Non-pigmented ciliary epithelial cell (primary cell): ENCODE results near the gene ZFAND2B.
"Not testable (repeated sequence)": the region's sequence is repeated elsewhere in the genome, so short reads cannot be mapped to it uniquely, and the experiment has no call there.

ENCODE experiments used
- DNase-seq: peaks from one replicate; pipeline ENCODE4 v3.0.0-alpha.2; 2010; ENCODE audit warnings: low read depth

The ZFAND2B gene

DNA sequence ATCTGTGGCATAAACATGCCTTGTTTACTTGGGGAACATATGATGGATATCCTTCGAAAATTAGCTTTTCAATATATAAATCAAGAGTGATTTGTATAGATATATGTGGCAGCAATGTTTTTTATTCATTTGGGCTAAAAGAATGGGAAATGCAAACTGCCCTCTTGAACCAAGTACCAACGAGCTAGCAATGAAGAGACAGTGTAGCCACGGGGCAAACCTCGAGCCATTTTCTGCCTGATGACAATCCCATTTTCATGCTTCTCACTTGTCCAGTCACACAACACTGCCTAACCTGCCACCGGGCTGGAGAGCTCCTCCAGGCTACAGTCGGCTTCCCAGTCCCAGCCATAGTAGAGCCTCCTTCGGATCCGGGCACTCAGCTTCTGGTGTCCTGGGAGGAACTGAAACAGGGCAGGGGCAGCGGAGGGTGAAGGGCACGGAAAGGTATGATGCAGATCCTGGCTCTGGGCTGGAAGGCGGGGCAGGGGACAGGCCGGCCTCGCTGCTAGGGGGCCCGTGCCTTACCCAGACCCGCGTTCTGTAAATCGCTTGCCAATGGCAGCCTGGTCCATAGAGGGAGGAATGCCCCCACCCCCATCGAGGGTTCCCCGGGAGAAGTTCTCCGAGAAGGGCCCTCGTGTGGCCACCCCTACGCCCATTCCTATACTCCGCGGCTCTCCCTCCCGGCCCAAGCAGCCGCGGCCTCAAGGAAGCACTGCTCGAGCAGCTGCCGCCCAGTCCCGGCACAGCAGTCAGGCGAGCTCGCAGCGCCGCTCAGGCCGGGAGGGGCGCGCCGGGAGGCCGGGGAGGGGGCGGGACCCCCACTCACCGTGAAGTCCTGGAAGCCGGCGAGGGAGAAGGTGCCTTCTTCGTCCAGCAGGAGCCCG, 30.4 kb upstream of the ZFAND2B start:
- no peak for DNase-seq

DNA sequence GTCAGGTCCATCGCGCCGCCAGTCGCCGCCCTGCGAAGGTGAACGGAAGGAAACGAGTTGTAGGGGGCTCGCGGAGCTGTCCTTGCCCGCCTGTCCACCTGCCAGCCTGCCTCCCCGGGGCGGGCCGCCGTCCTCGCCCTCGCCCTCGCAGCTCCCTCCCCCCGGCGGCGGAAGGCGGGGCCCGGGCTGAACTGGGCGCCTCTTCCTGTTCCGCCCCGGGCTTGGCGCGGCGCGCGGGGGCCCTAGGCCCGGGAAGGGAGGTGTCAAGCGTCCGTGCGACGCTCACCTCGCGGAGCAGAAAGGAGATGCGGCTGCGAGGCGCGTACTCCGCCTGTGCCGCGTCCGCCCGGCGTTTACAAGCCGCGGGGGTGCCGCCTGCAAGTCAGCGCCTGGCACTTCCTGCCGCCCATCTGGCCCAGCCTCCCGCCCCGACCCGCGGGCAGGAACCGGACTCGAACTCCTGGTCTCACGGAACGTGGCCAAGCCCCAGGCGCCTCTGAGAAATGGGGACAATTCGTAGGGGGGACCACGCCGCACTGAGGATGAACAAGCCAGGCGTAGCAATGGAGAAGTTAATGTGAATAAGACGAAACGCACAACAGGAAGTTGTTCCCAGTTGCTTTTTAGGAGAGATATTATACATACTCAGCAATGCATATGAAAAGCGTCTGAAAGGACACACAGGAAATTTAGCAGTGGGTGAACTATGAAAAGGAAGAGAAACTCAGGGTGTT, 29.6 kb upstream of the ZFAND2B start, which contains the start of gene CNPPD1:
CNPPD1 (minus strand) TSS at position 108 of the 734 bp plus-strand sequence; CDS start at position 11, 97 bp downstream.
- no peak for DNase-seq

DNA sequence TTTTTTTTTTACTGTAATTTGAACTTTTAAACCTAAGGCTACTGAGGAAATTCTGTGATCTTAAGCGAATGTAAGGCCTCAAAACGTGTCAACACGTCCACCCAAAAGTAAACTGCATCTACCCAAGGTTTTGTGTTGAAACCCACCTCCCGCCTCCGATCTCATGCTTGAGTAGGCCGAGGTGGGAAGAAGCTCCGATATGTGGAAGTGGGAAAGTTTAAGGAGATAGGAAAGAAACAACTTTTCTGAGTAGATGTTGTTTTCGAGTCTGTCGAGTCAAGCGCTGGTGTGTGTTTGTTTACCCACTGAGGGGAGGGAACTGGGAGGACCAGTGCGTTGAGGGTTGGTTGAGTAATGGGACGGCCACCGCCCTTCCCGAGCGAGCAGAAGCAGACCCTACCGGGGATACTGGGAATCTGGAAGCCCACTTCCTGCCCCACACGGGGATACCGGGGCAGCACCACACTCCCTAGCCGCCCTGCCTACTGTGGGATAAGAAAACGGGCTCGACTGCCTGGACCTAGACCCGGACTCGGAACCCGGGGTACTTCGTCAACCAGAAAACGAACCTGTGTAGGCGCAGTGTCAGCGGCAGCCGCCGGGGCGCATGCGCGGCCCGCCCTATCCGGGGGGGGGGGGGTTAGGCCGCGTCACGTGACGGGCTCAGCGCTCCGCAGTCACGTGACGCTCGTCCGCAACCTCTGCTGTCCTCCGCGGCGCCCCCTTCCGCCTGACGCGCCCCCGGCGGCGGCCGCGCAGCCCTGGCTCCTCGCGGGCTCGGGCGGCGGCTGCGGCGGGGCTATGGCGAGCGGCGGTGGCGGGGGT, 28.8 kb upstream of the ZFAND2B start, which contains the start of gene RETREG2:
RETREG2 (plus strand) TSS at position 724 of the 825 bp plus-strand sequence; CDS start at position 802, 78 bp downstream.
- peak; percentile 63 for DNase-seq

DNA sequence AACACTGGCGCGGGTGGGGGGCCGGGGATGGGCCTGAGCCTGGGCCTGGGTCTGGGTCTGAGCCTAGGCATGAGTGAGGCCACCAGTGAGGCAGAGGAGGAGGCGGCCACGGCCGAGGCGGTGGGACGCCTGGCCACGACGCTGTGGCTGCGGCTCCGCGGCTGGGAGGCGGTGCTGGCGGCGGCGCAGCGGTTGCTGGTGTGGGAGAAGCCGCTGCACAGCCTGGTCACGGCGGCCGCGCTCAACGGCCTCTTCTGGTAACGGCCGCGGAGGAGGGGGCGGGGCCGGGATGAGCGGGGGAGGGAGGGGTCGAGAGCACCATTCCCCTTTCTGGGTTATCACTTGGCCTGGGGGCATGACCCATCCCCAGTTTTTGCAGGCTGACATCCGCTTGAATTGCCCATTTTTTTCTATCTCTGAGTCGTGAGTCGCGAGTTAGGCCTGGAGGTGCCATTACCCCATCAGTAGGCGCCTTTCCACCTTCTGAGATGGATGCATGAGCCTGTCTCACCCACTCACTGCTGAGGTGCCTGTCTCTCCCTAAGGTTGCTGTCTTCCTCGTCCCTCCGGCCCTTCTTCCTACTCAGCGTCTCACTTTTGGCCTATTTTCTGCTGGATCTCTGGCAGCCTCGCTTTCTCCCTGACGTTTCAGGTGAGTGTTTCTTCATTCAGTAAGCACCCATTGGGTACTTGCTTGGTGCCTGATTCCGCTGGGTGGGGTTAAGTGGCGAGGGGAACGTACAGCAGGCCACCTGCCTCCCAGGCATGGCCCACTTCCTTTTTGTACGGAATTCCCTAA, 28.0 kb upstream of the ZFAND2B start:
- no peak for DNase-seq

DNA sequence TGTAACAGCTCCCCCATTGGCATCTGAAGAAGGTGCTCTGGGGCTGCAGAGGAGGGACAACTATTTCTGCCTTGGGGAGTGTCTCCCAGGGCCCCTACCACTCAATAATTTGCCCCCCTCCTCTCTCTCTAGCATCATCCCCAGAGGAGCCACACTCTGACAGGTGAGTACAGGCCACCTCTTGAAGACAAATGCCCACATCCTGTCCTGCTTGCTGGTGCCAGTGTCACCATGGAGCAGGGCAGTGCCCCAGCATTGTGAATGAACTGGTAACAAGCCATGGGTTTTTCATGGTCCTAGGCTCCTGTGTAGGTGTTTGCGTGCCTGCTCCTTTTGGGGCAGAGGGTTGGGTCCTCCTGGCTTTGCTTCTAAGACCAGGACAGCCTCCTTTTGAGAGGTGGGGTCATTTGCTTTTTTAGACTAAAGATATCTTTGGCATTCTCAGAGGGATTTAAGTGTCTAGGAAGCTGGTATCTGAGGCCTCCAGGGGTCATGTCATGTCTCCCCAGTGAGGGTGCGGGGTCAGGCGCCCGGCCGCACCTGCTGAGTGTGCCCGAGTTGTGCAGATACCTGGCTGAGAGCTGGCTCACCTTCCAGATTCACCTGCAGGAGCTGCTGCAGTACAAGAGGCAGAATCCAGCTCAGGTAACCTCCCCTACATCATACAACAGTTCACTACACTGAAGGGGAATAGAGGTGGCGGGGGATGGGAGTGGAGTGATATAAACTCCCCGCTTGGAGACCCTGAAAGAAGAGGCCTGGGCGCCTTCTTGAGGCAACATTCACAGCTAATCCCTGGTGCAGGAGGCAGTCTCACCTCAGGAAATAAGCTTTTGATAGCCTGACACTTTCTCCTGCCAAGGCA, 26.7 kb upstream of the ZFAND2B start:
- no peak for DNase-seq

DNA sequence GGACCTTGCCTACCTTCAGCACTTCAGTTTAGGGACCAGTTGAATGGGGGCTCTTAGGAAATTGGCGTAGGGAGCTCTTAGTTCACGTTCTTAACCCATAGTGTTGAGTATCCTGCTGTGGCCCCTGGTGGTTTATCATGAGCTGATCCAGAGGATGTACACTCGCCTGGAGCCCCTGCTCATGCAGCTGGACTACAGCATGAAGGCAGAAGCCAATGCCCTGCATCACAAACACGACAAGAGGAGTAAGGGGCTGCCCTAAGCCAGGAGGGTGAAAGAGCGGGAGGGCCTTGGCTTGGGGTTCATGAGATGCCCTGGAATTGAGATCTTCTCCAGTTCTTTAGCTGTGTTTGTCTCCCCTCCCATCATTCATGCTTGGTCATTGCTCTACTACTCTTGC, 25.6 kb upstream of the ZFAND2B start:
- DNase-seq: no peak

DNA sequence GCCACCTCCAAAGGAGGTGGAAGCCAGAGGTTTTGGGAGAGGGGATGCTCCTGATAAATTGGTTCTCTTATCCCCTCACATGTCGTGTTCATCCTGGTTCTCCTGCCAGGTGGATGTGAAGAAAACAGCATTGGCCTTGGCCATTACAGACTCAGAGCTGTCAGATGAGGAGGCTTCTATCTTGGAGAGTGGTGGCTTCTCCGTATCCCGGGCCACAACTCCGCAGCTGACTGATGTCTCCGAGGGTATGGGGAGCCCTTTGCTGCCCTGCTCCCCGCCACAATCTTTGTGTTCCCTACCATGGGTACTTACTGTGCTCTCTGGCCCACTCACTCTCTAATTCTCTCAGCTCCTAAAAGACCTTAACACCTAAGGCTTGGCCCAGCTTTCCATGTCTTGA, 25.1 kb upstream of the ZFAND2B start:
- no peak for DNase-seq

DNA sequence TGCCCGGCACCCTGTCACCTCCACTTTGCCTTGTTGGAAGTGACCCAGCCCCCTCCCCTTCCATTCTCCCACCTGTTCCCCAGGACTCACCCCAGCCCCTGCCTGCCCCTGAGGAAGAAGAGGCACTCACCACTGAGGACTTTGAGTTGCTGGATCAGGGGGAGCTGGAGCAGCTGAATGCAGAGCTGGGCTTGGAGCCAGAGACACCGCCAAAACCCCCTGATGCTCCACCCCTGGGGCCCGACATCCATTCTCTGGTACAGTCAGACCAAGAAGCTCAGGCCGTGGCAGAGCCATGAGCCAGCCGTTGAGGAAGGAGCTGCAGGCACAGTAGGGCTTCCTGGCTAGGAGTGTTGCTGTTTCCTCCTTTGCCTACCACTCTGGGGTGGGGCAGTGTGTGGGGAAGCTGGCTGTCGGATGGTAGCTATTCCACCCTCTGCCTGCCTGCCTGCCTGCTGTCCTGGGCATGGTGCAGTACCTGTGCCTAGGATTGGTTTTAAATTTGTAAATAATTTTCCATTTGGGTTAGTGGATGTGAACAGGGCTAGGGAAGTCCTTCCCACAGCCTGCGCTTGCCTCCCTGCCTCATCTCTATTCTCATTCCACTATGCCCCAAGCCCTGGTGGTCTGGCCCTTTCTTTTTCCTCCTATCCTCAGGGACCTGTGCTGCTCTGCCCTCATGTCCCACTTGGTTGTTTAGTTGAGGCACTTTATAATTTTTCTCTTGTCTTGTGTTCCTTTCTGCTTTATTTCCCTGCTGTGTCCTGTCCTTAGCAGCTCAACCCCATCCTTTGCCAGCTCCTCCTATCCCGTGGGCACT, 24.0 kb upstream of the ZFAND2B start:
- no peak for DNase-seq

DNA sequence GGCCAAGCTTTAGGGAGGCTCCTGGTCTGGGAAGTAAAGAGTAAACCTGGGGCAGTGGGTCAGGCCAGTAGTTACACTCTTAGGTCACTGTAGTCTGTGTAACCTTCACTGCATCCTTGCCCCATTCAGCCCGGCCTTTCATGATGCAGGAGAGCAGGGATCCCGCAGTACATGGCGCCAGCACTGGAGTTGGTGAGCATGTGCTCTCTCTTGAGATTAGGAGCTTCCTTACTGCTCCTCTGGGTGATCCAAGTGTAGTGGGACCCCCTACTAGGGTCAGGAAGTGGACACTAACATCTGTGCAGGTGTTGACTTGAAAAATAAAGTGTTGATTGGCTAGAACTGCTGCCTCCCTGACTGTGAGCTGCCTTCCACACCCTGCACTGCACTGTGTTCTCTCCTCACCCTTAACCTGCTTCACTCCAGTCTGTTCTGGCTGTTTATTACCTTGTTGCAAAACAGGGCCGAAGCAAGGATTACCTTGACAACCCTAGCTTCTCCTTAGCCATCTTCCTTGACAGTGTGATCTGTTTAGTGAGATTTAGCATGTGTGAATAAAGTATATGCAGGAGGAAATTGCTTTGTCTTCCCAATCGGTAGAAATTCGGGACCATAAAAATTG, 23.3 kb upstream of the ZFAND2B start:
- no peak for DNase-seq

DNA sequence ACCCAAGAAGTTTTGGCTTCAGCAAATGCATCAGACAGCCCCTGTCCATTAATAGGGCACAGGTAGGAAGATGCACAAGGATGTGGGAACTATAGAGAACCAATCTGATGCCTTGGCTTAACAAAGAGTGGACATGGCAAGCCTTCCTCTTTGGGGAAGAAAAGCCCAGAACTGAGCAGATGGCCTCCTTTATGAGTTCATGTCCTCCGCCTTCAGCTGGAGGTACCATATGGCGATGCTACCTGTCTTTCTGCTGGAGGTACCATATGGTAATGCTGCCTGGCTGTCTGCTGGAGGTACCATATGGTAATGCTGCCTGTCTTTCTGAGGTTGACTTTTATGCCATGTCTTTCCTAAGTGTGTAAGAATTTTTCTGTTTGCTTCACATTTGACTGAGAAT, 22.5 kb upstream of the ZFAND2B start:
- no peak for DNase-seq

DNA sequence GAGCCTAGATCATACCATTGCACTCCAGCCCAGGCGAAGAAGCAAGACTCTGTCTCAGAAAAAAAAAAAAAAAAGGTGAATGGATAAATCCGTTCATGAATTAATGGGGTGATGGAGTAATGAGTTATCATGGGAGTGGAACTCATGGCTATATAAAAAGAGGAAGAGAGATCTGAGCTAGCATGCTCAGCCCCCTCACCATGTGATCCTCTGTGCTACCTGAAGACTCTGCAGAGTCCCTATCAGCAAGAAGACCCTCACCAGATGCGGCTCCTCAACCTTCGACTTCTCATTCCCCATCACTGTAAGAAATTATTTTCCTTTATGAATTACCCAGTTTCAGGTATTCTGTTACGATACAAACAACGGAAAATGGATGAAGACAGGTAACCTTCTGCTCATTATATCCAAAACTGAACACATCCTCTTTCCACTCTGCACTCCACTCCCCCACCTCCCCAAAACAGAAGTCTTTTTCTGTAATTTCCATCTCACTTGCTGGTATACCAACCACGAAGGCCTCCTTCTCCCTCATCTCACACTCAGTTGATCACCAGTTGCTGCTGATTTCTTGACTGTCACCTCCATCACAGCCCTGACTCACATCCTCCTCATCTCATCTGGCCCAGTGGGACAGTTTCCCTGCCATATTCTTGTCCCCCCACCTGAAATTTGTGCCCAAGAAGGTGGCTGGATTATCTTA, 19.7 kb upstream of the ZFAND2B start:
- no peak for DNase-seq

DNA sequence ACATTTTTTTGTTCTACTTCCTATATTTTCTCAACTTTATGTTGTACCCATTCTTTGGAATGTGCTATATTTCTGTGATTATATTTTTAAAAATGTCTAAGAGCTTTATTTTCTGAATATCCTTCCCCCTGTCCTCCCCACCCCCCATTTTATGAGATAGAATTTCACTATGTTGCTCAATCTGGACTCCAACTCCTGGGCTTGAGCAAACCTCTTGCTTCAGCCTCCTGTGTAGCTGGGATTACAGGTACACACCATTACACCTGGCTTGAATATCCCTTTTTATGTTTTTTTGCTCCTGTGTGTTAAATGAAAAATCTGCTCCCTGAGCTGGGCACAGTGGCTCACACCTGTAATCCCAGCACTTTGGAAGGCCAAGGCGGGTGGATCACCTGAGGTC, 9.2 kb upstream of the ZFAND2B start:
- no peak for DNase-seq

DNA sequence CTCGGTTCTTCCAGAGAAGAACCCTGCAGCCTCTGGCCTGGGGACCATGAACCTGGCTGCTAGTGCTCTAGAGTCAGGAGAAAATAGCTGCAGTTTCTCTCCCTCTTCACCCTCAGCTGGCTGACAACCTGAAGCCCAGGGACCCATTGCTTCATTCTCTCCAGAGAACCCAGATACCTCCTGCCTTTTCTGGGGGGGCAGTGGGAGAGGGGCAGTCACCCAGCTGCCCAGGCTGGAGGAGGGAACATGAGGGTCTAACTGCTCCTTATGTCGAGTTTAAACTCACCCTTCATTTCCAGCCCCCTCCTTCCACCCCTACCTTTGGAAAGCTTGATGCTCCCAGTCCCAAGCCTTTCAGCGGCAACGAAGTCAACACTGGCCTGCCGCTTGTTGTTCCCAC, 7.6 kb upstream of the ZFAND2B start:
- DNase-seq: no peak

DNA sequence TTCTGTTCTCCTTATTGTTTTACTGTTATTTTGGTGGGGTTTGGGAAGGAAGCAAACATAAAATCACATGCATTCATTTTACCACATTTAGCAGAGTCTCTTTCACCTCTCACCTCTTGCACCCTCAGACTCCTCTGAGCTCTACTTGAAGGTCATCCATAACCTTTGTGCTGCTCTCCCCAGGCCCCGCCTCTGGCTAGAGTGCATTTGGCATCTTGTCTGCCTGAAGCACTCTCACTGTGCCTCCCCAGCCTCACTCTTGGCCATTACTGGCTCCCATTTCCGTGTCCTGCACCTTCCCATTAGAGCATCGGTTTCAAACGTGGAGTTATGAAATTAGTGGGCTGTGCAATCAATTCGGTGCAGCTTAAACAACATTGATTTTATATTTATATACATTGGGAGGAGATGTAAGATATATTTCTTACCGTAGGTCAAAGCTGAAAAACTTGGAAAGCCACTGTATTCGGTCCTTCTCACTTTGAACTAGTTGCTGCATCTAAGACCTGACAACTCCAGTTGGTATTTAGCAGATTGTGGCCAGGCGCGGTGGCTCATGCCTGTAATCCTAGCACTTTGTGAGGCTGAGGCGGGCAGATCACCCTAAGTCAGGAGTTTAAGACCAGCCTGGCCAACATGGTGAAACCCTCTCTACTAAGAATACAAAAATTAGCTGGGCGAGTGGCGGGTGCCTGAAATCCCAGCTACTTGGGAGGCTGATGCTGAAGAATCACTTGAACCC, 6.9 kb upstream of the ZFAND2B start:
- no peak for DNase-seq

DNA sequence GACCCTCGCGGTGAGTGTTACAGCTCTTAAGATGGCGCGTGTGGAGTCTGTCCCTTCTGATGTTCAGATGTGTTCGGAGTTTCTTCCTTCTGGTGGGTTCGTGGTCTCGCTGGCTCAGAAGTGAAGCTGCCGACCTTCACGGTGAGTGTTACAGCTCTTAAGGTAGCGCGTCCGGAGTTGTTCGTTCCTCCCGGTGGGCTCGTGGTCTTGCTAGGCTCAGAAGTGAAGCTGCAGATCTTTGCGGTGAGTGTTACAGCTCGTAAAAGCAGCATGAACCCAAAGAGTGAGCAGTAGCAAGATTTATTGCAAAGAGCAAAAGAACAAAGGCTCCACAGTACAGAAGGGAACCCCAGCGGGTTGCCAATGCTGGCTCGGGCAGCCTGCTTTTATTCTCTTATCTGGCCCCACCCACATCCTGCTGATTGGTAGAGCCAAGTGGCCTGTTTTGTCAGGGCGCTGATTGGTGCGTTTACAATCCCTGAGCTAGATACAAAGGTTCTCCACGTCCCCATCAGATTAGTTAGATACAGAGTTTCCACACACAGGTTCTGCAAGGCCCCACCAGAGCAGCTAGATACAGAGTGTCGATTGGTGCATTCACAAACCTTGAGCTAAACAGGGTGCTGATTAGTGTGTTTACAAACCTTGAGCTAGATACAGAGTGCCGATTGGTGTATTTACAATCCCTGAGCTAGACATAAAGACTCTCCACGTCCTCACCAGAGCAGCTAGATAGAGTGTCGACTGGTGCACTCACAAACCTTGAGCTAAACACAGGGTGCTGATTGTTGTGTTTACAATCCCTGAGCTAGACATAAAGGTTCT, 5.9 kb upstream of the ZFAND2B start:
- not testable (repeated sequence) for DNase-seq

DNA sequence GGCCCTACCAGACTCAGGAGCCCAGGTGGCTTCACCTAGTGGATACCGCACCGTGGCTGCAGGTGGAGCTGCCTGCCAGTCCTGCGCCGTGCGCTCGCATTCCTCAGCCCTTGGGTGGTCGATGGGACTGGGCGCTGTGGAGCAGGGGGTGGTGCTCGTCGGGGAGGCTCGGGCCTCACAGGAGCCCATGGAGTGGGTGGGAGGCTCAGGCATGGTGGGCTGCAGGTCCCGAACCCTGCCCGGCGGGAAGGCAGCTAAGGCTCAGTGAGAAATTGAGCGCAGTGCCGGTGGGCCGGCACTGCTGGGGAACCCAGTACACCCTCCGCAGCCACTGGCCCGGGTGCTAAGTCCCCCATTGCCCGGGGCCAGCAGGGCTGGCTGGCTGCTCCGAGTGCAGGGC, 5.3 kb upstream of the ZFAND2B start:
- not testable (repeated sequence) for DNase-seq
